Fibroblast of mammary gland (primary cell): Measurements from ENCODE around the gene ZGPAT.

Experiments
- DNase-seq: peaks from one replicate; pipeline ENCODE4 v3.0.0-alpha.2; 2010; ENCODE audit warnings: low read depth
- H3K4me3 ChIP-seq: 2 replicates; pipeline ENCODE4 v1.5.1; 2011; ENCODE audit warnings: low read depth, mild to moderate bottlenecking, low read length, moderate library complexity; ENCODE audit not compliant: control insufficient read depth
- CTCF ChIP-seq: conservative IDR thresholded peaks from 2 replicates; pipeline ENCODE4 v1.5.1; 2011; ENCODE audit warnings: low read depth, low read length, inconsistent platforms; ENCODE audit not compliant: control insufficient read depth, insufficient read depth

The ZGPAT gene

GRCh38 chr20:63752411-63753101 lies 44.7 kb downstream of the ZGPAT start:
- no peak for DNase-seq
- no peak overlapping the region for H3K4me3 ChIP-seq
- no peak for TF ChIP-seq CTCF

GRCh38 chr20:63753381-63753780 lies 45.5 kb downstream of the ZGPAT start:
- no peak for DNase-seq
- TF ChIP-seq CTCF: no peak
- no peak overlapping the region for H3K4me3 ChIP-seq

- no peak overlapping the region for H3K4me3 ChIP-seq
- no peak for TF ChIP-seq CTCF
- no peak for DNase-seq
Measured at GRCh38 chr20:63754008-63754407, 46.2 kb downstream of the ZGPAT start.

GRCh38 chr20:63755933-63756647 lies 48.3 kb downstream of the ZGPAT start:
- no peak overlapping the region for H3K4me3 ChIP-seq
- no peak for DNase-seq
- TF ChIP-seq CTCF: no peak

GRCh38 chr20:63756648-63756991 lies 48.8 kb downstream of the ZGPAT start:
- no peak overlapping the region for H3K4me3 ChIP-seq
- DNase-seq: no peak
- no peak for TF ChIP-seq CTCF

GRCh38 chr20:63758152-63758551 lies 50.3 kb downstream of the ZGPAT start:
- no peak for DNase-seq
- no peak for TF ChIP-seq CTCF
- no peak overlapping the region for H3K4me3 ChIP-seq
